Adrenal gland (tissue), 12 donors: ENCODE data around the gene BBS9. TPM values are rescaled to one million over a fixed set of nuclear protein-coding genes. Genes with fewer than 3 reads are reported as not detected.
"Not testable (repeated sequence)": the region's sequence is repeated elsewhere in the genome, so short reads cannot be mapped to it uniquely, and the experiment has no call there.

Experiments
- DNase-seq, 7 donors: peaks; one replicate each; pipeline ENCODE4 v3.0.0-alpha.2; 2019 to 2020
- H3K27ac ChIP-seq, 5 donors: fragments of 200-600 bp; sonication (generic) in 4 of 5; 1 replicate in 3 of 5; 2 replicates in 2 of 5; pipeline versions ENCODE4 v1.5.1 to v1.8.0; 2016 to 2020; ENCODE audit warnings: mild to moderate bottlenecking in 1 of 5
- H3K27me3 ChIP-seq: fragments of 200-600 bp; 2 replicates; pipeline ENCODE4 v1.8.0; 2021
- H3K36me3 ChIP-seq, 2 donors: fragments of 200-600 bp; replicated peaks in 1 of 2; 1 replicate in 1 of 2; 2 replicates in 1 of 2; pipeline versions ENCODE4 v1.5.1 to v1.8.0; 2018 to 2022
- H3K4me1 ChIP-seq, 2 donors: fragments of 200-600 bp; replicated peaks in 1 of 2; 1 replicate in 1 of 2; 2 replicates in 1 of 2; pipeline versions ENCODE4 v1.5.1 to v1.8.0; 2018 to 2021
- H3K4me3 ChIP-seq, 4 donors: fragments of 200-600 bp; sonication (generic) in 3 of 4; one replicate each; pipeline ENCODE4 v1.5.1; 2016 to 2018
- H3K9me3 ChIP-seq, 3 donors: fragments of 200-600 bp; sonication (generic) in 1 of 3; replicated peaks in 1 of 3; 1 replicate in 2 of 3; 2 replicates in 1 of 3; pipeline versions ENCODE4 v1.5.1 to v1.8.0; 2016 to 2021
- POLR2A ChIP-seq, 2 donors: fragments of 450-650 bp; IDR thresholded peaks; one replicate each; pipeline ENCODE4 v1.6.1; 2017; ENCODE audit warnings: antibody characterized with exemption in 2 of 2, mild to moderate bottlenecking in 2 of 2, moderate library complexity in 1 of 2
- WGBS, 4 donors: extraction: QIAGEN DNeasy Blood & Tissue Kit in 2 of 4; methylation state at CpG; one replicate each; pipeline versions ENCODE4 v1.1.5 to v1.1.7; 2013 to 2017; 5-methylcytosine and 5-hydroxymethylcytosine counted together
- intact Hi-C, 2 donors: fragments of 100-400 bp; cut with DNase I; formaldehyde crosslinking; loops; one replicate each; pipeline versions ENCODE4 v1.14.1 to v1.15.0; 2022 to 2023
- polyA plus RNA-seq, 3 donors: library from polyadenylated mRNA; stranded (reverse); fragments of 200-250 nt in 2 of 3; fragments of 350-450 nt in 1 of 3; fragmentation: Illumina TruSeq in 1 of 3; extraction: RNeasy Lipid Tissue Mini Kit (QIAGEN cat#74804) in 1 of 3; gene quantifications; one replicate each; pipeline ENCODE4 v1.2.3, GENCODE V29; 2013 to 2014
- total RNA-seq, 9 donors: library from RNA; depleted of rRNA in 4 of 9; stranded (reverse); fragments of >200 nt in 4 of 9; fragments of 120-200 nt in 1 of 9; fragmentation: NEBNext Ultra II Directional in 1 of 9; extraction: Animal tissue kit (Norgen Biotek cat#: 25700) in 1 of 9; gene quantifications; one replicate each; pipeline versions ENCODE4 v1.1.0 to v1.2.4, GENCODE V29; 2013 to 2023
- TF ChIP-seq, protein P1 (sequence below), 6 experiments: fragments of 450-650 bp in 4 of 6; fragments of 200-600 bp in 2 of 6; sonication (generic) in 1 of 6; IDR thresholded peaks; 1 replicate in 5 of 6; 2 replicates in 1 of 6; pipeline versions ENCODE4 v1.5.1 to v1.8.0; 2016 to 2021; ENCODE audit warnings: antibody characterized with exemption in 6 of 6, mild to moderate bottlenecking in 2 of 6, moderate library complexity in 1 of 6
- donor health status: healthy with polysubstance abuse.
- donor health status: Bipolar disorder and iron deficiency.
- donor health status: DM: yes; HTN: yes; CAD: no.
- donor health status: DM: no; HTN: no; CAD: no.
- donor health status: DM: no; HTN: no; CAD: no.
- donor health status: DM: yes; HTN: yes; CAD: no.

BBS9 gene
- total and polyA plus RNA-seq, 12 donors: 5.6 to 39.4 (median 21.7) TPM

DNA sequence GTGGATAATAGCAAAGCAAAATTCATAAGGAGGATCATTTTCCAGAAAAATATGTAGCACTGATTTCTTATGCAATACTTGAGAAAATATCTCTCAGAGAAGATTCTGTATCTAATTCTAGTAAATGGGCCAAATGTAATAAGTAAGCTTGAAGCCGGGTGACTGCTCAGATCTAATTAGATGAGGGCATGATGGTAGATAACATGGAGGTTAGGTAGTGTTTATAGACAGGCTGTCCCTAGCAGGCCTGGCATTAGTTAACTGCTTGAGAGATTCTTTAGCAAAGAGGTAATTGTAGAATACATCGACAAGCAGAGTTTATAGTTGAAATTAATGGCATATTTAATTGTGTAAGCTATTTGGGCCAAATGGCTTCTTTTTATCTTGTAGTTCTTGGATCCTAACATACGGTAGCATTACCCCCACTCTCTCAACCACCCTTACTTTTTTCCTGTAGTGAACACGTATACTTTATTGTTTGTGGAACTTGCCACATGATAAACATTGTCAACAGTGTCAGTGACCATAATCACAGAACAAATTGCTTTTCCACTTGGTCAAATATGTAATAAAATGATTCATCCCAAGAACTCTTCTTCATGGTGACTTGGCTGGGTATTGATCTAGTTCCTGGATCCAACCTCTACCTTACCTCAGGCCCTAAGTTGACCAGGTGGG, 343.1 kb downstream of the BBS9 start:
- 83 to 91% (median 91%) methylated on average over 4 of the region's 4 CpGs for WGBS, 4 donors

DNA sequence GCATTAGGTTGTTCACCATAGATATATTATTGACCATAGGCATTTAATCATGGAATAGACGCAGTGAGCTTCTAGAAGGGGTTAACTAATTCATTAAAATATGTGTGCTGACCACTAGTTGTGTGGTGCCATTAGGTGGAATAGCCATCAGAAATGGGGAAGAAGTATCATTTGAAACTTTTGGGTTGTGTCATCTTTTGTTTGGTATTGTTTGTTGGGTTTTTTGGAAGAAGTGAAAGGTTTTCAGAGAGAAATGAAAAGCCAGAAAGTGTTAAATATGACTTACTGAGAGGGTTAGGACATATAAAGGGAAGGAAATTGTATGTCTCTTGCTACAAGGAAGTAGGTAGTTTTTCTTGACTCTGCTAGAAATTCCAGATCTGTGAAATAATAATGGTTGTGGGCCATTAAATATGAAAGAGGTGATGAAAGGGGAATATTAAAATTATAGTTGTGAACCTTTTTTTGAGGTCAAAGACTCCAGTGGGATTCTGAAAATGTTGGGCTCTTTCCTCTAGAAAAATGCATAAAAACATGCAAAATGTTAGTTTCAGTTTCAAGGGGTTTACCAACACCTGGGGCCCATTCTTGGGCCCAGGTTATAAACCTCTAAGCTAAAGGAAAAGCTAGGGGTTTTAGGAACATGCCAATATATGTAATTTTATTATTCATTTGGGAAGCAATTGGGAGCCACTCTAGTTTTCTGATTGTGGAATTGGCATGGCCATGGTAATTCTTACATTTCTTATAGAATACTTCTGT, 348.5 kb downstream of the BBS9 start:
- DNase-seq: no peak
- no peak overlapping the region for H3K4me3 ChIP-seq
- H3K36me3 ChIP-seq: no peaks in the 10 kb centered on the region
- no peak for TF ChIP-seq POLR2A (IDR thresholded peaks at IDR 0.05)
- TF ChIP-seq, protein P1, sequence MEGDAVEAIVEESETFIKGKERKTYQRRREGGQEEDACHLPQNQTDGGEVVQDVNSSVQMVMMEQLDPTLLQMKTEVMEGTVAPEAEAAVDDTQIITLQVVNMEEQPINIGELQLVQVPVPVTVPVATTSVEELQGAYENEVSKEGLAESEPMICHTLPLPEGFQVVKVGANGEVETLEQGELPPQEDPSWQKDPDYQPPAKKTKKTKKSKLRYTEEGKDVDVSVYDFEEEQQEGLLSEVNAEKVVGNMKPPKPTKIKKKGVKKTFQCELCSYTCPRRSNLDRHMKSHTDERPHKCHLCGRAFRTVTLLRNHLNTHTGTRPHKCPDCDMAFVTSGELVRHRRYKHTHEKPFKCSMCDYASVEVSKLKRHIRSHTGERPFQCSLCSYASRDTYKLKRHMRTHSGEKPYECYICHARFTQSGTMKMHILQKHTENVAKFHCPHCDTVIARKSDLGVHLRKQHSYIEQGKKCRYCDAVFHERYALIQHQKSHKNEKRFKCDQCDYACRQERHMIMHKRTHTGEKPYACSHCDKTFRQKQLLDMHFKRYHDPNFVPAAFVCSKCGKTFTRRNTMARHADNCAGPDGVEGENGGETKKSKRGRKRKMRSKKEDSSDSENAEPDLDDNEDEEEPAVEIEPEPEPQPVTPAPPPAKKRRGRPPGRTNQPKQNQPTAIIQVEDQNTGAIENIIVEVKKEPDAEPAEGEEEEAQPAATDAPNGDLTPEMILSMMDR (IDR thresholded peaks at IDR 0.05): no peak
- no peaks in the 10 kb centered on the region for H3K27me3 ChIP-seq
- no peak overlapping the region for H3K27ac ChIP-seq
- intact Hi-C loops: no loop called here
- H3K9me3 ChIP-seq: no peaks in the 10 kb centered on the region
- WGBS, 4 donors: 93 to 100% (median 99%) methylated on average over 1 of the region's 1 CpG
- H3K4me1 ChIP-seq: no peaks in the 10 kb centered on the region

More for the DNA sequence above, 343.1 kb downstream of the BBS9 start:
- TF ChIP-seq POLR2A (IDR thresholded peaks at IDR 0.05): no peak
- TF ChIP-seq, protein P1 (IDR thresholded peaks at IDR 0.05): no peak
- intact Hi-C loops: no loop called here
- no peak overlapping the region for H3K4me3 ChIP-seq
- no peaks in the 10 kb centered on the region for H3K36me3 ChIP-seq
- no peak for DNase-seq
- no peak overlapping the region for H3K27ac ChIP-seq
- no peaks in the 10 kb centered on the region for H3K27me3 ChIP-seq
- no peaks in the 10 kb centered on the region for H3K9me3 ChIP-seq
- H3K4me1 ChIP-seq: no peaks in the 10 kb centered on the region

DNA sequence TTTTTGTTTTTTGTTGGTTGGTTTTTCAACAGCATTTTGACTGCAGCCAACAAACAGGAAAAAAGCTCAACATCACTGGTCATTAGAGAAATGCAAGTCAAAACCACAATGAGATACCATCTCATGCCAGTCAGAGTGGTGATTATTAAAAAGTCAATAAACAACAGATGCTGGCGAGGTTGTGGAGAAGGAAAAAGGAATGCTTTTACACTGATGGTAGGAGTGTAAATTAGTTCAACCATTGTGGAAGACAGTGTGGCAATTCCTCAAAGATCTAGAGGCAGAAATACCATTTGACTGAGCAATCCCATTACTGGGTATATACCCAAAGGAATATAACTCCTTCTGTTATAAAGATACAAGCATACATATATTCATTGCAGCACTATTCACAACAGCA, 355.1 kb downstream of the BBS9 start:
- H3K27ac ChIP-seq, H3K4me1 ChIP-seq, H3K27me3 ChIP-seq, H3K9me3 ChIP-seq, H3K4me3 ChIP-seq, intact Hi-C loops, DNase-seq, H3K36me3 ChIP-seq: not testable (repeated sequence)
- 96 to 100% (median 96%) methylated on average over 1 of the region's 1 CpG for WGBS, 4 donors

DNA sequence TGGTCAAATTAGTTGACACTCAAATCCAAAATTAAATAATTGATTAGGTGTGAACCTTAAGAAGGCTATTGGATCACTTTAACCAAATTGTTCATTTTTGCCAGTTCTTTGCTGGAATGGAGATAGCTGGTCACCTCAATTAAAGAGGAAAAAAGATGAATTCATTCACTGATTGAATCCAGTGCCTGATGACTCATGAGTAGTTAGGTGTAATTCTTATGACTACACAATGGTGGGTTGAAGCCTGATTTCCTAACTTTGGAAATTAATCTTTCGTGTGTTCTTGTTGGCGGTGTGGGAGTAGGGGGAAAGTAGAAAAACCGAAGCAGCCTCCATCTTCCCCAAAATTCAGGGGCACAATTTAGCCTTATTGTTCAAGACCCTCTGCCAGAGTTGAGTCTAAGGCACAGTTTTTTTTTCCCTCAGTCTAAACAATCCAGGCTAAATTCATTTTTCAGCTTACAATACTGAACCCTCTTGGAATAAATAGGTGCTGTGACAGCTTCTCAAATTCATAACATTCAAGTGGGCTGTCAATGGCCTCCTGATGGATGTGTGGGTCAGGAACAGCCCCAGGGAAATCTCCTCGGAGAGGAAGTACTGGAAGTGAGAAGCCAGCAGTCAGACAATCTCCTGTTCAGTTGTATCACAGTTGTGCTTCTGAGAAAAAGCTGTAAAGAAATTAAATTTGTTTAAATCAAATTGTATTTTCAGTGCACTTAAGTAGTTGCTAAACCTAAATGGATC, 356.6 kb downstream of the BBS9 start:
- Histone ChIP-seq H3K27ac (no peak overlapping the region), H3K4me1 (no peaks in the 10 kb centered on the region), H3K36me3 (no peaks in the 10 kb centered on the region), H3K4me3 (no peak overlapping the region), H3K27me3 (no peaks in the 10 kb centered on the region), H3K9me3 (no peaks in the 10 kb centered on the region)
- 87 to 89% (median 88%) methylated on average over 4 of the region's 4 CpGs for WGBS, 4 donors
- no peak for DNase-seq
- intact Hi-C loops: no loop called here
- TF ChIP-seq, protein P1 (IDR thresholded peaks at IDR 0.05): no peak
